Eye (tissue), 1 donor: ENCODE data around the gene TGFBR3.
A peak's percentile ranks its signal among the peaks of the same experiment; 100 is the strongest.

Experiments
- DNase-seq: peaks from one replicate; pipeline ENCODE4 v3.0.0-alpha.2; 2015

TGFBR3 gene

DNA sequence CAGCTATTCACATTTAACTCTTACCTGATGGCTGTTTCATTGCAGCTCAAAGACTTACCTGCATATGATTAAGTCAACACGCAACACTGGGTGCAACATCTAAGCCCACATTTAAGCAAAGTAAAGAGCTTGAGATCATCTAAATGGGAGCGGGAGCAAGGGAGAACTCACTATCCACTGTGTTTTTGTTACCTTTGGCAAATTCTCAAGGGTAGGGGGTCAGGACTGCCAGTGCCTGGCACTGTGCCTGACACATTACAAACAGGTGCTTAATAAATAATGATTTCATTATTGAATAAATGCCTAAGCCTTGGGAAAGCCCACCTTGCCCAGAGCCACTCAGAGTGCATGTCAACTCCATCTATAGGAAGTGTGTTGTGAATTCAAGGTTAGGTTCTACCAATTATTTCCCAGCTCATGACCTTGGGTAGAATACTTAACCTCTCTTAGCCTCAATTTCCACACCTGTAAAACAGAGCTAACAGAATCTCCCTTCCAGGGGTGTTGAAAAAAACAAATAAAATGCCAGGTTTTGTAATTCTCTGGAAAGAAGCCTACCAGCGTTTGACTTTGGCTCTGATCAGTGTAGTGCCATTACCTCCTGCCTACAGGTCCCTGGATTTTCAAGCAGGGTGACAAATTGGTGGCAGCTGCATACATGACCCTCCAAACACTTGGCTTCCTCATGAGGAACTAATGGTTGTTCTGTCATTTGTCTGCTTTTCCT, 109.7 kb downstream of the TGFBR3 start:
- DNase-seq: no peak

DNA sequence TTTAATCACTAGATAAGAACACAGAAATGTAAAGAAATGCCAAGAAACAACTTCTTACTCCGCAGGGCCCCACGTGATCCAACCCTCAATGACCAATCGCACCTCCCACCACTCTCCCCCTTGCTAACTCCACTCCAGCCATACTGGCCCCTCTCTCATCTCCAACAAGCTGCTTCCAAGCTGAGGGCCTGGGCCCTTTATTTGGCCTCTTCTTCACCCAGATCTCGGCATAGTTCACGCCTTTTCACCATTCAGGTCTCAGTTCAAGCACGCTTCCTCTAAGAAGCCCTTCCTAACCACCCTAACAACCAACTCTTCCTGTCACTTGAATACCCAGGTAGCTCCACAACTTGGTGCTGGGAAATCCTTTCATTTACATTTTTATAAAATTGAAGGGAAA, 110.7 kb downstream of the TGFBR3 start:
- DNase-seq: no peak

- DNase-seq: no peak
Observed at GRCh38 chr1:91774520-91775203, 111.3 kb downstream of the TGFBR3 start.

- no peak for DNase-seq
Observed at GRCh38 chr1:91771717-91772116, 114.2 kb downstream of the TGFBR3 start.

DNA sequence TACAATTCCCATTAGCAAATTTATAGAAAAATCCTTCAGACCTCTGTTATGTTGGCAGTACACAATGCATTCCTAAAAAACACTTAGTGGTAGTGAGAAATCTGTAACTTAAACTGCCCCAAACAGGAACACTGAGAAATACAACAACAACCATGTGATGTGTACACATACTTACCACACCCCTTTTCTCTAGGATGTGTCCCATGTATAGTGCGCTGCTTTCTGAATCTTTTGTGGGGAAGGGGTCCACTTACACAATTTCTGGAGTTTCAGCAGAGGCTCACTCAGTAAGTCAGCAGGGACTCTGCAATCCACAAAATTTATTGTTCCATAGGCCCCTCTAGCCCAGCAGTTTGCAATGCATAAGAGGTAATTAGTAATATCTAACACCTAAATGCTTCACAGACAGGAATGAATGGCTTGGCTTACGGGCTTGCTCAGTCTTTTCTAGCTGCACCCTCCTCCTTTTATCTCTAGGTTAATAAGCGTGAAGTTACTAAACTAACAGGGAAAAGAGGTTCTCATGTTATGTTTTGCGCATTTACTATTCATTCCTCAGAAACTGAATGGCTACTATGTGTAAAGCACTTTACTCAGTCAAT, 115.2 kb downstream of the TGFBR3 start:
- no peak for DNase-seq

- DNase-seq: no peak
Observed at GRCh38 chr1:91769742-91770141, 116.2 kb downstream of the TGFBR3 start.

GRCh38 chr1:91768786-91769725, 116.9 kb downstream of the TGFBR3 start:
- DNase-seq: no peak

GRCh38 chr1:91768120-91768519, 117.8 kb downstream of the TGFBR3 start:
- no peak for DNase-seq

DNA sequence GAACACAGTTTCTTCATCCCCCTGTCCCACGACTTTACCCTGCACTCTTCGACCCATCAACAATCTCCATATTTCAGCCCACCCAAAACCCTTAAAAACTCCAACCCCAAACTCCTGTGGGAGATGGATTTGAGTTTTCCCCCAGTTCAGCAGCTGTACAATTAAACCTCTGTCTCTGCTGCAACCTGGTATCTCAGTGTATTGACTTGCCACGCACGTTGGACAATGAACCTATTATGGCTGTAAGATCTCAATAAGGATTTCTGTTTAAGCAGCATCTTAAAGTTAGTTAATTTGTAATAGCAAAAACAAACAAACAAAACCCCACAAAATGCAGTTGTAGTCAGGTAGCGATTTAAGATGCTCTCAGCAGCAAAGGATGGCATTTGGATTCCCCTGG, 119.1 kb downstream of the TGFBR3 start:
- DNase-seq: no peak

DNA sequence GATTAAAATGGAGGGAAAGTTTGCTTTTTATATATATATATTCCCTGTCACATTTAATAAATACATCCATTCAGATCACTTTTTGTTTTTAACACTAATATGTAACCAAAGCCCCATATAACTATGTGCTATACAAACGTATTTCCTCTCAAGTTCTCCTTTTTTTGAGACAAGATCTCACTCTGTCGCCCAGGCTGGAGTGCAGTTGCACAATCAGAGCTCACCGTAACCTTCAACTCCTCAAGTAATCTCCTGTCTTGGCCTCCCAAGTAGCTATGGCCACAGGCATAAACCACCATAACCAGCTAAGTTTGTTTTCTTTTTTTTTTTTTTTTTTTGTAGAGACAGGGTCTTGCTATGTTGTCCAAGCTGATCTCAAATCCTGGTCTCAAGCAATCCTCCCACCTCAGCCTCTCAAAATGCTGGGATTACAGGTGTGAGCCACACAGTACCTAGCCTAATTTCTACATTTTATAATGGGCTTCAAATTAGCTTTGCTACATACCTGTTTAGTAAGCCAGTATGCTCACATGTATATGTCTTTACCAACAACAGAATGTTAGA, 120.0 kb downstream of the TGFBR3 start:
- DNase-seq: no peak

- no peak for DNase-seq
Observed at GRCh38 chr1:91765293-91765692, 120.7 kb downstream of the TGFBR3 start.

GRCh38 chr1:91764471-91765115, 121.4 kb downstream of the TGFBR3 start:
- peak; percentile 52 for DNase-seq

DNA sequence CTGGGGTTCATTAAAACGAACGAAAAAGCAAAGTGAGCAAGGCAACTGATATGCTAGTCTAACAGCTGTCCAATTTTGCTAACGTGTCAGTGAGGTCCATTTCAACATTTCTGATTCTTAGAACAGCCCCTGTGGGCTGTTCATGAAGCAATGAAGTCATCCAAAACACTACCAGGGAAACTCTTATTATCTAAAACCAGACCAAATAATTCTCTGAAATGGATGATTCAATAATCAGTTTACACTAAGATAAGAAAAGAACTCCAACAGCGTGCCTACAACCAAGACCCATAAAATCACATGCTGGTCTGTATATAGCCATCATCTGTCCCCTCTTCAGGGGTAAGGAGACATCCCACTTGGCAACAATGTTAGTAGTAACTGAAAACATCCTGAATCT, 122.7 kb downstream of the TGFBR3 start:
- no peak for DNase-seq

DNA sequence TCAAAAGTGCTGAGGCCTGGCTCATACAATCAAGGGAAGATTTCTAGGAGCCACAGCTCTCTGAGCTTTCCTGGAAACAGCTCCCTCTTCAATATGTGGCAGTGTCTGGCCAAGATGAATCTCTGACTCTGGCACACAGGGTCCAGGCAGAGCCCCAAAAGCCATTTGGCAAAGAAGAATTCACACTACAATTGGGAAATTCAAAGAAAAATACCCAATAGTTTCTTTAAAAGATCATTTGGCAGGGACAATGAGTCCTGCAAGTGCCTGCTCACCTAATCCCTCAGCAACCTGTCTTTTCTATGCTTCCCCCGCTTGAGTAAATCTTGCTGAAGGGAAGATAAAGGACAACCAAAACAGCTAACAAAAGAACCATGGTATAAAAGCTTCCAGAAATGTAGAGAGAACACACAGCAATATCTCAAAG, 124.6 kb downstream of the TGFBR3 start:
- no peak for DNase-seq

DNA sequence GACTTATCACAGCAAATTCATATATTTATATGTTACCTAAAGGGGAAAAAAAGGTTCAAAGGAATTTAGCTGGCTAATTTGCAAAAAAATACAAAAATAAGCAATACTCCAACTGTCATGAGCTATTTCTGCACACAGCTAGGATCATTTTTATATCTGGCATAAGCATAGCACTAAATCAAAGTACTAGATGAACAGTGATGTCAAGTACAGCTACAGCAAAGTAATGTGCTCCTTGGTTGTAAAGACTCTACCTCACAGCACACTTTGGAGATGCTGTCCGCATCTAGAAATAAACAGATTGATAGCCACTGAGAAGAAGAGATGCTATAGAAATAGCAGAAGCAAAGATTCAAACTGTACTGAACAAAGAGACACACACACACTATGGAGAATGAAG, 125.4 kb downstream of the TGFBR3 start:
- no peak for DNase-seq

GRCh38 chr1:91759076-91759475, 126.9 kb downstream of the TGFBR3 start:
- no peak for DNase-seq

DNA sequence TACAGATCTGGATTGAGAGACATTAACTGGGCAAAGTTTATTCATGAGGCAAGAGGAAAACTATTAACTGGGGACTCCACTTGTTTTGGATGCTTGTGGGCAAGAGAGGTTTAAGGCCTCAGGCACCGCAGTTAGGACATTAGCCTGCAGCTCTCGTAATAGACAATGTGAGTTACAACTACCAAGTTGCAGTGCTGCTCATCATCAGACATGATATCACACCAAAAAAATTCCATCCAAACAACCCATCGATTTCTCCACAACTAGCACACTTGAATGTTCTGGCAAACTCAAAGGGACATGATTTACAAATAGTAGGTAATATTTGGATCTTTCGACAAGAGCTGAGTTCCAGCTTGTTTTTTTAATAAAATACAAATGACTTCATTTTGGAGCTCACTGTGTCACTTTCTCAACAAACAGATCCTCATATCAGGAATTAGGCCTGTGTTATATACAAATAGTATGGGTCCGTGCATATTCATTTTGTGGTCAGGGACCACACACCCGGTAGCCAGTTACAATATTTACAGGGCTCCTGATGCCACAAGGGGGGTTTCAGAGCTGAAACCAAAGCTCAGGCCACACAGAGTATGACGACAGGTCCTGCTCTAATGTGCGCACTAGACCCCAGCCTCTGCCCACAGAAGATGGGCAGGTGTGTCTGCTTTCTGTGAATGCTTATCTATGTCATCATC, 128.0 kb downstream of the TGFBR3 start:
- no peak for DNase-seq

- DNase-seq: no peak
Observed at GRCh38 chr1:91755702-91756287, 130.2 kb downstream of the TGFBR3 start.

DNA sequence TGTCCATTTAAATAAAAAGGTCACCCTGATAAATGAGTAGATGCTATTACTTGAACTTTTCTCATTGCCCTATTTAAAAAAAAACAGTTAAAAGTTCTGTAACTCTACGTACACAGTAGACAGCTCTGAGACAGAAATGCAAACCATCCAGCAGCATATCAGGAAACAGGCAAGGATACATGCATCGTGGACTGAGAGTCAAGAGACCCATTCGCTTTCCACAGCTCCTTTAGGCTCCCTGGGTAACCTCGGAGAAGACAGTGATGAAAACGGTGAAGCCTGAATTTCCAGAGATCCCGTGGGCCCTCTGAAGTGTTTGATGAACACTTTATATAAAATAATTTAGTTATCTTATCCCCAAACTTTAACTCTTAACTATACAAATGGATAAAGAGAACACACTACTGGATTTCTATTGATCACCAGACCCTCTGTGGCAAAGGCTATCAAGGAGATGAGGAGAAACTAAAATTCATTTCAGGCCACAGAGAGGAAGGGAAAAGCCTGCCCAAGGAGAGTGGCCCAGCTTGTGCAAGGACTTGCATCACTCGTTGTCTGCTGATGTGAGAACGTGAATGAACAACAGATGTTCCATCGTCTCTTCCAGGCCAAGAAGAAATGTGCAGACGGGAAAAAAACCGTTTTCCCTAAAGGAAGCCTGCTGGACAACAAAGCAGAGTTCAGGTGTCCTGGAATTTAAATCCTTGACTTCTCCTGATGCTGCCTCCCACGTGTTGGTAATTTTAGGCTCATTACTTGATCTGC, 131.0 kb downstream of the TGFBR3 start:
- DNase-seq: peak; percentile 44

- no peak for DNase-seq
Observed at GRCh38 chr1:91754348-91754747, 131.6 kb downstream of the TGFBR3 start.
